Measurements from ENCODE around the gene RBM33. TPM values are rescaled to one million over a fixed set of nuclear protein-coding genes. Genes with fewer than 3 reads are reported as not detected.

RBM33 gene
- total RNA-seq, 4 donors from 2014 or later = 27.0 to 34.5 (median 32.6) TPM

DNA sequence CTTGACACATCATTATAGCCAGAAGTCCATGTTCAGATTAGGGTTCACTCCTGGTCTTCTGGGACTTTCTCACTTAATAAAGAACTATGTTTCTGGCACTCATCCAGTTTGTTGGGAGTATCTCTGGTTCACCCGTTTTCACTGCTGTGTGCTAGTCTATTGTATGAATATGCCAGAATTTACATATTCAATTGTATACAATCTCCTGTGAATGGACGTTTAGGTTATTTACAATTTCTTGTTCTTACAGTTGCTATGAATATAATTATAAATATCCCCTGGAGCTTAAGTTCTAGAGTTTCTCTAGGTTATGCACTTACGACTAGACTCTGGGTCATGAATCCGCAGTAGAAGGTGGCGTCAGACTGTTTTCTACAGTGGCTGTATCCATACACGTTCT, 20.0 kb upstream of the RBM33 start:
- Histone ChIP-seq H3K27me3 (peaks cover 0 to 4% (median 0%) of the 10 kb centered on the region in 4 donors), H3K36me3 (no peaks in the 10 kb centered on the region), H3K9me3 (peaks cover 0 to 20% (median 9%) of the 10 kb centered on the region in 4 donors), H3K4me3 (no peak overlapping the region), H3K4me1 (no peaks in the 10 kb centered on the region), H3K27ac (replicated peaks in 1 of 4) (no peak overlapping the region)
- DNase-seq (ENCODE audit: extremely low spot score) = no peak
- intact Hi-C loops (cut with DNase I) = no loop called here
- TF ChIP-seq EP300 (IDR thresholded peaks at IDR 0.05) (no peak), POLR2AphosphoS5 (IDR thresholded peaks at IDR 0.05) (no peak), POLR2A (IDR thresholded peaks at IDR 0.05; ENCODE audit: low read depth) (no peak)
- TF ChIP-seq, protein P1, sequence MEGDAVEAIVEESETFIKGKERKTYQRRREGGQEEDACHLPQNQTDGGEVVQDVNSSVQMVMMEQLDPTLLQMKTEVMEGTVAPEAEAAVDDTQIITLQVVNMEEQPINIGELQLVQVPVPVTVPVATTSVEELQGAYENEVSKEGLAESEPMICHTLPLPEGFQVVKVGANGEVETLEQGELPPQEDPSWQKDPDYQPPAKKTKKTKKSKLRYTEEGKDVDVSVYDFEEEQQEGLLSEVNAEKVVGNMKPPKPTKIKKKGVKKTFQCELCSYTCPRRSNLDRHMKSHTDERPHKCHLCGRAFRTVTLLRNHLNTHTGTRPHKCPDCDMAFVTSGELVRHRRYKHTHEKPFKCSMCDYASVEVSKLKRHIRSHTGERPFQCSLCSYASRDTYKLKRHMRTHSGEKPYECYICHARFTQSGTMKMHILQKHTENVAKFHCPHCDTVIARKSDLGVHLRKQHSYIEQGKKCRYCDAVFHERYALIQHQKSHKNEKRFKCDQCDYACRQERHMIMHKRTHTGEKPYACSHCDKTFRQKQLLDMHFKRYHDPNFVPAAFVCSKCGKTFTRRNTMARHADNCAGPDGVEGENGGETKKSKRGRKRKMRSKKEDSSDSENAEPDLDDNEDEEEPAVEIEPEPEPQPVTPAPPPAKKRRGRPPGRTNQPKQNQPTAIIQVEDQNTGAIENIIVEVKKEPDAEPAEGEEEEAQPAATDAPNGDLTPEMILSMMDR (IDR thresholded peaks at IDR 0.05) = no peak
- 83% methylated on average over 6 of the region's 6 CpGs for WGBS

DNA sequence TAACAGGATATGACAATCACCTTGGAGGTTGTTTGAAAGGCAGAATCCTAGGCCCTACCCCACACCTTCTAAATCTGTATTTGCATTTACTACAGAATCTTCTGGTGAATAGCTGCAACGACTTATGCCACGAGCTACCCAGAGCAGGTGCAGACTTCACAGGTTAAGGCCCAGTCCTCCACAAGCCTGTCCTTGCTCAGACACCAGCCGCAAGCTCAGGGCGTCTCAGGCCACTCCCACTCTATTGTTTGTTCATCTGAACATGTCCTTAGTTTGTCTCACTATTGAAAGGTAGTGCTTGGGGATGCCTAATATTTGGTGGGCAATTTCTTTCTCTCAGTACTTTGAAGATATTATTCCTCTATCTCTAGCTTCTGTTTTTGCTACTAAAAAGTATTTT, 18.9 kb upstream of the RBM33 start:
- Histone ChIP-seq H3K27ac (replicated peaks in 1 of 4) (no peak overlapping the region), H3K4me1 (no peaks in the 10 kb centered on the region), H3K36me3 (no peaks in the 10 kb centered on the region), H3K4me3 (no peak overlapping the region), H3K27me3 (peaks cover 0 to 4% (median 0%) of the 10 kb centered on the region in 4 donors), H3K9me3 (peaks cover 0 to 29% (median 21%) of the 10 kb centered on the region in 4 donors)
- no peak for TF ChIP-seq POLR2A (IDR thresholded peaks at IDR 0.05; ENCODE audit: low read depth)
- TF ChIP-seq EP300 (IDR thresholded peaks at IDR 0.05) = no peak
- no peak for TF ChIP-seq POLR2AphosphoS5 (IDR thresholded peaks at IDR 0.05)
- TF ChIP-seq, protein P1 (IDR thresholded peaks at IDR 0.05) = no peak
- WGBS = 85% methylated on average over 4 of the region's 4 CpGs
- intact Hi-C loops (cut with DNase I) = no loop called here
- no peak for DNase-seq (ENCODE audit: extremely low spot score)

DNA sequence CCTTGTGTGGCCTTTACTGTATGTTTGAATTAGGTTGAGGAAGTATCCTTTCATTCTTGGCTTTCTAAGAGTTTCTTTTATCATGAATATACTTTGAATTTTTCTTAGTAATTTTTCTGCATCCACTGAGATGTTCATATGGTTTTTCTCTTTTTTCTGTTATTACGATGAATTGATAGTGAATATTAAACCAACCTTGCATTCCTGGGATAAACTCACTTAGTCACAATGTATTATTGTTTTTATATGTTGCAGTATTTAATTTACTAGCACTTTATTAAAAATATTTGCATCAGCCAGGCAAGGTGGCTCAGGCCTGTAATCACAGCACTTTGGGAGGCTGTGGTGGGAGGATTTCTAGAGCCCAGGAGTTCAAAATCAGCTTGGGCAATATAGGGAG, 15.3 kb upstream of the RBM33 start:
- no peaks in the 10 kb centered on the region for H3K4me1 ChIP-seq
- no peak overlapping the region for H3K27ac ChIP-seq (replicated peaks in 1 of 4)
- no peak overlapping the region for H3K4me3 ChIP-seq
- WGBS = 97% methylated on average over 1 of the region's 1 CpG
- H3K36me3 ChIP-seq = no peaks in the 10 kb centered on the region
- H3K9me3 ChIP-seq = peaks cover 0 to 37% (median 26%) of the 10 kb centered on the region in 4 donors
- DNase-seq (ENCODE audit: extremely low spot score) = no peak
- H3K27me3 ChIP-seq = no peaks in the 10 kb centered on the region
- TF ChIP-seq EP300 (IDR thresholded peaks at IDR 0.05) (no peak), POLR2A (IDR thresholded peaks at IDR 0.05; ENCODE audit: low read depth) (no peak), POLR2AphosphoS5 (IDR thresholded peaks at IDR 0.05) (no peak)
- TF ChIP-seq, protein P1 (IDR thresholded peaks at IDR 0.05) = no peak
- intact Hi-C loops (cut with DNase I) = no loop called here

DNA sequence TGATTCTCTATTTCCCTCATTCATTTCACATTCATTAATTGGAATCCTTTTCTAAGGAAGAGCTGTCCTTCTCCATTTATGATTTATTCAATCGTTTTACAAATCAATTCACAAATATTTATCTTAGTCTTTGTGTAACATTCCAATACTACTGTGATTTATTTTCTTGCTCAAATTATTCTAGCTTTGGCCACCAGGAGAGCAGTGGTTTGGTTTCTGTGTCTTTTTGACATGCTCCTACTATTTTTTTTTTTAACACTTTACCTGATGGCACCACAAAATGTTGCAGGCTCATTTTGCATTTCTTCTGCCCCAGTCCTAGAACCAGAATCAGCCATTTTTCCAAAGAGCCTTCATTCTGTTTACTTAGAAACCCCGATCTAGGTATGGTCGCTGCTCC, 13.3 kb upstream of the RBM33 start:
- H3K4me1 ChIP-seq = no peaks in the 10 kb centered on the region
- intact Hi-C loops (cut with DNase I) = no loop called here
- no peak overlapping the region for H3K27ac ChIP-seq (replicated peaks in 1 of 4)
- H3K36me3 ChIP-seq = no peaks in the 10 kb centered on the region
- peaks cover 0 to 42% (median 23%) of the 10 kb centered on the region in 4 donors for H3K9me3 ChIP-seq
- no peak for DNase-seq (ENCODE audit: extremely low spot score)
- WGBS = 85% methylated on average over 3 of the region's 3 CpGs
- TF ChIP-seq EP300 (IDR thresholded peaks at IDR 0.05) = no peak
- H3K4me3 ChIP-seq = no peak overlapping the region
- H3K27me3 ChIP-seq = no peaks in the 10 kb centered on the region

DNA sequence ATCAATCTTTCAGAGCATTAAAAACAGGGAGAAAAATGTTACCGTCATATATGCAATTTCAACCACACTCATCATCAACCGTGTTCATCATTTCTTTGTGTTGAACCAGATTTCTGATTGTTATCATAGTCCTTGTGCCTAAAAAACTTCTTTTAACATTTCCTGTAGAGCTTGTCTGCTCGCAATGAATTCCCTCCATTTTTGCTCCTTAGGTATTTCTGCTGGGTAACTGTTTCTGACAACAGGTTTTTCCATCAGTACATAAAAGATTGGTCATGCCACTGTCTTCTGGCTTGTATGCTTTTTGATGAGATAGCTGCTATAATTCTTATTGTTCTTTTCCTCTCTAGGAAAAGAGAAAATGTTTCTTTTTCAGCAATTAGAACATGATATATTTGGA, 8.6 kb upstream of the RBM33 start:
- 95% methylated on average over 3 of the region's 3 CpGs for WGBS
- peaks cover 0 to 5% (median 2%) of the 10 kb centered on the region in 4 donors for H3K36me3 ChIP-seq

More for the DNA sequence above, 8.6 kb upstream of the RBM33 start:
- no peak overlapping the region for H3K4me3 ChIP-seq
- intact Hi-C loops (cut with DNase I) = no loop called here
- TF ChIP-seq, protein P1 (IDR thresholded peaks at IDR 0.05) = no peak
- TF ChIP-seq EP300 (IDR thresholded peaks at IDR 0.05) = no peak
- no peak for TF ChIP-seq POLR2A (IDR thresholded peaks at IDR 0.05; ENCODE audit: low read depth)
- no peak for TF ChIP-seq POLR2AphosphoS5 (IDR thresholded peaks at IDR 0.05)
- DNase-seq (ENCODE audit: extremely low spot score) = no peak
- H3K9me3 ChIP-seq = peaks cover 0 to 19% (median 1%) of the 10 kb centered on the region in 4 donors
- no peak overlapping the region for H3K27ac ChIP-seq (replicated peaks in 1 of 4)
- no peaks in the 10 kb centered on the region for H3K4me1 ChIP-seq
- H3K27me3 ChIP-seq = no peaks in the 10 kb centered on the region

Data from esophagus muscularis mucosa (tissue), 4 donors.